Activated CD8-positive, alpha-beta memory T cell treated with anti-CD3 and anti-CD28 coated beads for 48 hours (primary cell): Measurements from ENCODE around the gene TRPM6.
"Not testable (repeated sequence)": the region's sequence is repeated elsewhere in the genome, so short reads cannot be mapped to it uniquely, and the experiment has no call there.

ENCODE experiments used
- DNase-seq, 3 experiments: peaks; one replicate each; pipeline ENCODE4 v3.0.0-alpha.2; 2020; ENCODE audit warnings: low read depth in 2 of 3, low spot score in 2 of 3

TRPM6 gene

GRCh38 chr9:74887041-74887980 is at the start of gene TRPM6:
TRPM6 (minus strand) TSS chr9:74887921; CDS start chr9:74887856, 65 bp downstream.
- DNase-seq, result peak in 2 of 3 experiments; percentile 10 to 12

- DNase-seq, result no peak
These were observed 47.3 kb upstream of the TRPM6 start for GRCh38 chr9:74935008-74935407.

DNA sequence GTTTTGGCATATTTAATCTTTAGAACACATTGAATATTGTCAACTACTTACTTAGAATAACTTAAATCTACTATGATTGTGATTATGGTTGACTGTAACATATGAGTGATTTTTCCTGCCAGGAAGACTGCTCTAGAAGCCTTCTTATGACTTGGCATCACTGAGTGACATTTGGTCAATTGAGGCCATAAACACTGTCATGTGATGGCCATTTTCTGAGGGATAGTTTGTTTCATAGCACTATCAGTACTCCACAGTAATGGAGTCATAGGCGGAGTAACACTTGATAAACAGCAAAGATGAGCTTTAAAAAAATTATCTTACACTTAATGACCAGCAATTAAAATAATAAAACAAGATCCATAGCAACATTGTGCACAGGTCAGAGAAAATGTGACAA is 34.0 kb upstream of the TRPM6 start:
- no peak for DNase-seq

DNA sequence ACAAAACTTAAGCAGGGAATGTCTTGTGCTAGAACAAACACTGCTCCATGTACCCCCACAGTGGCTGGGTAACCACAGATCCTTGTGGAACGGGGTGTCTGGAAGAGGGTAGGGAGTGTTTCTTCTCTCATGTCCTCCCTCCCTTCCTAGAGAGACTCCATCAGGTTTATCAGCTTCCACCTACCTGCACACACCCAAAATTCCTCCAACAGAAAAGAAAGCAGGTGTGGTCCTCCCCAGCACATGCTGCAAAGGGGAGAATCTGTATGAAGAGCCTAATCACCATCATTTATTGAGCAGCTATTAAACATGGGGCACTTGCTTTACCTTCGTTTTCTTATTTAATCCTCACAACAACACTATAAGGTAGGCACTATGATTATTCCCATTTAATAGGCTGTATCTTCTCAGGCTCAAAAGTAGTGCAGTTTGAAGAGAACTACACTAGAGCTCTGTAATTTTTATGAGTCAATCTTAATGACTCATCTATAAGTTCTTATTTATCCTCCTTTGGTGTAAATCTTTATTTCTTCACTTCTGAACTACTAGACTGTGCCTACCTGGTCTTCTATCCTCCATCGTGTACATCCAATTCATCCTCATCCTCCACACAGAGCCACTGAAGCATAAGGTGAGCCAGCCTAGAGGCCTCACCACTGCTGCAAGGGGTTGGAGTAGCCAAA is 33.4 kb upstream of the TRPM6 start:
- no peak for DNase-seq

DNA sequence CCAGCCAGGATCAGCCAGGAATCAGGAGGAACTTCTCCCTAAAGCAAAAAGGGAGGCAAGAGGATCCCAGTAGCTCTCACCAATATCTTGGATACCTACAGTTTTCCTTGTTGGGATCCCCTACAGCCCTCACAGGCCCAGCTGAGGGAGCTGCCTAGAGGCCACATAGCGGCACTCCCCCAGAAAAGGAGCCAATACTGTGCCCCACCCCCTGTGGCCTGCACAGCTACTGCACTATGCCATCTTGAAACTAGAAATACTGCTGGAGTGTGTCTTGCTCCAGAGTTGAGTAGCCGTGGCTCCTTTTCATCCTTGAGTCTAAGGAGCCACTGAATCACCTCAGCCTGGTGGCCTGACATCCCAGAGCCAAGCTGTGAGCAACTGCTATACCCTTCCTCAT is 22.3 kb upstream of the TRPM6 start:
- DNase-seq, result no peak

DNA sequence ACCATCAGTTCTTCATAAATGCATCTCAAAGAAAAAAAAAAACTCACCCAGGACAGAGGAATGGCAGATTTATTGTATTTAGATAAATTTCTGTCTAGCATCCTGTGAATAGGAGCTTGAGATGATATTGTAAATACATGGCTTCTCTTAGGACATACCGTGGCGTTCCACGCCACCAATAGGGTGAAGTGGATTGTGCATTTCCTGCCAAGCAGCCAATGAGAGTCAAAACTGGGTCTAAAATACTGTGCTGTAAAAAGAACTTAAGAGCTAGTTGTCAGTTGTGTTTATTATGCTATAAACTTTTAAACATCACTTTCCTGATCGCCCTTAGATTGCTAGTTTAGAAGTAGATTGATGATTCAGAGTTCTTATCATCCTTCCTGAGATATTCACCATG is 20.9 kb upstream of the TRPM6 start:
- DNase-seq, result no peak

GRCh38 chr9:74907085-74907484 is 19.4 kb upstream of the TRPM6 start:
- DNase-seq, result no peak

- DNase-seq, result no peak
These were observed 13.3 kb upstream of the TRPM6 start for GRCh38 chr9:74901001-74901400.

- DNase-seq, result not testable (repeated sequence)
These were observed 728 bp upstream of the TRPM6 start for GRCh38 chr9:74888449-74888848.

- no peak for DNase-seq
These were observed 255 bp upstream of the TRPM6 start for GRCh38 chr9:74887981-74888370.

DNA sequence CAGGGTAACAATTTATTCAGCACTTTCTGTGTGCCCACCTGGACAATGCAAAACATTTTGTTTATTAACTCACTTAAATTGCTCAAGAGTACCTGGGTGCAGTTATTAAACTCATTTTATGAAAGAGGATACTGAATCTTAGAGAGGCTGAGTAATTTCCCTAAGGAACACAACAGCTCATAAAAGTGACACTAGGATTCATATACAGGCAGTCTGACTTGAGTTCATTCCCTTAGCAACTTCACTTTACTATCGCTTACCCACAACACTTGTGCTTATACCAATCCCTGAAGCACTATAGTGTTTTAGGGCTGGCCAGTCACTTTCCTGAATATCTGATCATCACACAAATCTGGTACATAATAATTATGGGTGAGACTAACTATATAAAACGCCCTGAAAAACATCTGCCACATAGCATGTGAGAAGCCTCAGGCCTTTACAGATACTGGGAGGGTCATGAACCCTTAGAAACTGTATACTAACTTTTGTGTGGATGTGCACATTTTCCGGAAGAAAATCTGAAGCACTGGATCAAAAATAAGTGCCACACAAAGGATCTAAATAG is 11.3 kb downstream of the TRPM6 start:
- no peak for DNase-seq

DNA sequence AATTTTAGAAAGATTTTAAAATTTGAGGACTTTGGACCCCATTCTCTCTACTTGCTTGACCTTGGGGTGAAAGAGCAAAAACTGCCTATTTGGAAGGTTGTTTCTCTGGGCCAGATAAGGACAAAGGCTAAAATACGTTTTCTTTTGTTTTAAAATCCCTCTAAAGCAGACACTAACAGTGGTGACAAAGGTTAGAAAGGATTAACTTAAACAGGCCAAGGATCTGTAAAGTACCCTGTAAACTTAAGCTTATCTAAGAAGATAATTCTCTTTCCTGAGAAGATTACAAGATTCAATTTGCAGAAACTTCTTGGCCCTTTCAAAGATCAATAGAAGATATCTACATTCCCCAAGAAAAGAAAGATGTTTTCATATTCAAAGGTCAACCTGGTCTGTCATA is 12.1 kb downstream of the TRPM6 start:
- DNase-seq, result no peak

- no peak for DNase-seq
These were observed 13.5 kb downstream of the TRPM6 start for GRCh38 chr9:74874220-74874619.

GRCh38 chr9:74872619-74873233 is 15.0 kb downstream of the TRPM6 start:
- no peak for DNase-seq

DNA sequence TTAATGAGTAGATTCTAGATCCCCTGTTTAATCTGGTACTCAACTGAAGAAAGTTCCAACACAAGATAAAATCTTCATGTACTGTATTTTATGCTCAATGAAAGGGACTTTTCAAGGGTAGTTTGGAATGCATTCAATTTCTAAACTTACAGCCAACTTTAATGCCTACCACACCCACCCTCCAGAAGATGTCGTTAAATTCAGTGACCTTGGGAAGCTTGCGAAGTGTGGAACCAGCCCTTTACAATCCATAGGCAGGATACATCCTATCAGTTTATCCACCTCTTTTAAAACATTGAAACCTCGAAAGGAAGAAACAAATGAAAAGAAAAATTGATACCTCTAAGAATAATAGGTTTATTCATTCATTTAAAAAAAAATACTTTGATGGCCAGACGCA is 20.2 kb downstream of the TRPM6 start:
- DNase-seq, result no peak

DNA sequence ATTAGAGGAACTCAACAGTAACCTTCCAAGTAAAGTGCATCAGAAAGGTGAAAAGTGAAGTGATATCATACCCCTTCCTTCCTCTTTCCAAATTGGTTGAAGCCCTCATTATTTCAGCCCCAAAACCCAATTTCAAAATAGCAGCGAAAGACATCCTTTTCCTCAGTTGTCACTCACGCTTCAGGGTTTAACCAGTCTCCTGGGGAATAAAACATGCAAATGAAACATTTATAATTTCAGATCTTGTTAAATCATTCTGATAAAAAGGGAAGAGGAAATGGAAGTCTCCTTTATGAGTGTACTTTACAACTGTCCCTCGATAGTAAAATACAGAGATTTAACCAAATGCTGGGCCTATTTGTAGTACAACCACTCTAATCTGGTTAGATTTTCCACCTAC is 22.5 kb downstream of the TRPM6 start:
- no peak for DNase-seq

- DNase-seq, result no peak
These were observed 25.8 kb downstream of the TRPM6 start for GRCh38 chr9:74861773-74862474.

- no peak for DNase-seq
These were observed 26.6 kb downstream of the TRPM6 start for GRCh38 chr9:74861071-74861470.

GRCh38 chr9:74860247-74860646 is 27.5 kb downstream of the TRPM6 start:
- DNase-seq, result not testable (repeated sequence)

GRCh38 chr9:74859786-74860185 is 27.9 kb downstream of the TRPM6 start:
- no peak for DNase-seq
